OCI-LY3 (cell line): ENCODE results near the gene PRSS50.

Source experiments
- H2AFZ ChIP-seq: fragments of 200-600, 300-600 bp; shearing (Covaris generic); 2 replicates; pipeline ENCODE4 v1.6.0; 2014; ENCODE audit warnings: antibody characterized with exemption, low read depth, low read length
- H3K27ac ChIP-seq: fragments of 200-600, 300-600 bp; sonication (generic); 2 replicates; pipeline ENCODE4 v1.5.1; 2014; ENCODE audit warnings: mild to moderate bottlenecking, low read length, moderate library complexity, mixed read lengths
- H3K27me3 ChIP-seq: fragments of 200-600, 300-600 bp; sonication (generic); 2 replicates; pipeline ENCODE4 v1.6.1; 2014; ENCODE audit warnings: low read depth, low read length, mixed read lengths
- H3K36me3 ChIP-seq: fragments of 200-600, 300-600 bp; sonication (generic); replicated peaks from 2 replicates; pipeline ENCODE3; 2014; ENCODE audit warnings: low read depth, low read length, mixed read lengths
- H3K4me1 ChIP-seq: fragments of 300-600, 200-600 bp; sonication (generic); 2 replicates; pipeline ENCODE4 v1.6.1; 2014; ENCODE audit warnings: low read length, mixed read lengths
- H3K4me2 ChIP-seq: fragments of 200-600, 300-600 bp; sonication (generic); 2 replicates; pipeline ENCODE4 v1.6.1; 2014; ENCODE audit warnings: low read length, mixed read lengths
- H3K4me3 ChIP-seq: fragments of 300-600, 200-600 bp; sonication (generic); 2 replicates; pipeline ENCODE4 v1.5.1; 2014; ENCODE audit warnings: antibody characterized with exemption, mild to moderate bottlenecking, low read length, moderate library complexity
- H3K79me2 ChIP-seq: fragments of 300-600, 200-600 bp; shearing (Covaris generic); 2 replicates; pipeline ENCODE4 v1.6.1; 2014; ENCODE audit warnings: mild to moderate bottlenecking, low read length, mixed read lengths
- H3K9ac ChIP-seq: fragments of 300-600, 200-600 bp; shearing (Covaris generic); 2 replicates; pipeline ENCODE4 v1.6.0; 2014; ENCODE audit warnings: mild to moderate bottlenecking, low read length, moderate library complexity
- H3K9me3 ChIP-seq: fragments of 200-600, 300-600 bp; shearing (Covaris generic); 2 replicates; pipeline ENCODE4 v1.6.1; 2014; ENCODE audit warnings: low read length, mixed read lengths; ENCODE audit not compliant: insufficient read depth
- H4K20me1 ChIP-seq: fragments of 200-600, 300-600 bp; sonication (generic); 2 replicates; pipeline ENCODE4 v1.6.1; 2016; ENCODE audit warnings: low read length, mixed read lengths; ENCODE audit not compliant: insufficient read depth
- EZH2phosphoT487 ChIP-seq: fragments of 200-600 bp; shearing (Covaris generic); IDR thresholded peaks from 2 replicates; pipeline ENCODE4 v1.6.1; 2018; ENCODE audit warnings: antibody characterized with exemption, mixed run types, low read depth
- TF ChIP-seq, protein P1 (sequence below): fragments of 200-600, 300-600 bp; sonication (generic); IDR thresholded peaks from 2 replicates; pipeline ENCODE4 v1.5.1; 2014; ENCODE audit warnings: antibody characterized with exemption, low read length, low read depth

Gene PRSS50

DNA sequence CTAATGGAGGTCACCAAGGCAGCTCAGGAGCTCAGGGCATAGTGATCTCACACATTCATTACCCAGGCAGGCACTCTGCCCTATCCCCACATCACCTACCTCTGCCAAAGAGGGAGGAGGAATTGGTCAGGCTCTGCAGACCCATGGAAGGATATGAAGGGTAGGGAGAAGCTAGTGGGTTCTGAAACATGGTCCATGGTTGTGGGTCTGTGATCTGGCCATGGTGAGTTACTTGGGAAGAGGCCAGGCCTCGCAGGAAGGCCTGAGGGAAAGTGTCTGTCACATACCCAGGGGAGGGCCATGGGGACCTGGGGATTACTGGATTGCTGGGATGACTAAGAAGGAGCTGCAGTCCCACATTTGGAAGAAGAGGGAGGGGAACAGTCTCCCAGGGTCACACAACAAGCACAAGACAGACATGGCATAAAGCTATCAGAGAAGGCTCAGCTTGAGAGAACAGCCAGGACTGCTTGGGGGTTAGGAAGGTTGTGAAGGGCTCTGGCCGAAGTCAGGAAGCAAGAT lies 1.4 kb upstream of the PRSS50 start:
- peaks cover 21% of the 10 kb centered on the region; the same call in 1 of the 2 replicates for H3K27me3 ChIP-seq
- no peaks in the 10 kb centered on the region for H3K9me3 ChIP-seq
- H3K4me1 ChIP-seq: peaks cover 4% of the 10 kb centered on the region
- no peaks in the 10 kb centered on the region for H4K20me1 ChIP-seq
- no peak overlapping the region for H3K4me2 ChIP-seq
- H2AFZ ChIP-seq: no peak overlapping the region
- H3K27ac ChIP-seq: no peak overlapping the region
- H3K9ac ChIP-seq: no peak overlapping the region
- H3K79me2 ChIP-seq: no peaks in the 10 kb centered on the region
- no peaks in the 10 kb centered on the region for H3K36me3 ChIP-seq
- no peak overlapping the region for H3K4me3 ChIP-seq
- TF ChIP-seq, protein P1, sequence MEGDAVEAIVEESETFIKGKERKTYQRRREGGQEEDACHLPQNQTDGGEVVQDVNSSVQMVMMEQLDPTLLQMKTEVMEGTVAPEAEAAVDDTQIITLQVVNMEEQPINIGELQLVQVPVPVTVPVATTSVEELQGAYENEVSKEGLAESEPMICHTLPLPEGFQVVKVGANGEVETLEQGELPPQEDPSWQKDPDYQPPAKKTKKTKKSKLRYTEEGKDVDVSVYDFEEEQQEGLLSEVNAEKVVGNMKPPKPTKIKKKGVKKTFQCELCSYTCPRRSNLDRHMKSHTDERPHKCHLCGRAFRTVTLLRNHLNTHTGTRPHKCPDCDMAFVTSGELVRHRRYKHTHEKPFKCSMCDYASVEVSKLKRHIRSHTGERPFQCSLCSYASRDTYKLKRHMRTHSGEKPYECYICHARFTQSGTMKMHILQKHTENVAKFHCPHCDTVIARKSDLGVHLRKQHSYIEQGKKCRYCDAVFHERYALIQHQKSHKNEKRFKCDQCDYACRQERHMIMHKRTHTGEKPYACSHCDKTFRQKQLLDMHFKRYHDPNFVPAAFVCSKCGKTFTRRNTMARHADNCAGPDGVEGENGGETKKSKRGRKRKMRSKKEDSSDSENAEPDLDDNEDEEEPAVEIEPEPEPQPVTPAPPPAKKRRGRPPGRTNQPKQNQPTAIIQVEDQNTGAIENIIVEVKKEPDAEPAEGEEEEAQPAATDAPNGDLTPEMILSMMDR: no peak
- no peak for TF ChIP-seq EZH2phosphoT487

DNA sequence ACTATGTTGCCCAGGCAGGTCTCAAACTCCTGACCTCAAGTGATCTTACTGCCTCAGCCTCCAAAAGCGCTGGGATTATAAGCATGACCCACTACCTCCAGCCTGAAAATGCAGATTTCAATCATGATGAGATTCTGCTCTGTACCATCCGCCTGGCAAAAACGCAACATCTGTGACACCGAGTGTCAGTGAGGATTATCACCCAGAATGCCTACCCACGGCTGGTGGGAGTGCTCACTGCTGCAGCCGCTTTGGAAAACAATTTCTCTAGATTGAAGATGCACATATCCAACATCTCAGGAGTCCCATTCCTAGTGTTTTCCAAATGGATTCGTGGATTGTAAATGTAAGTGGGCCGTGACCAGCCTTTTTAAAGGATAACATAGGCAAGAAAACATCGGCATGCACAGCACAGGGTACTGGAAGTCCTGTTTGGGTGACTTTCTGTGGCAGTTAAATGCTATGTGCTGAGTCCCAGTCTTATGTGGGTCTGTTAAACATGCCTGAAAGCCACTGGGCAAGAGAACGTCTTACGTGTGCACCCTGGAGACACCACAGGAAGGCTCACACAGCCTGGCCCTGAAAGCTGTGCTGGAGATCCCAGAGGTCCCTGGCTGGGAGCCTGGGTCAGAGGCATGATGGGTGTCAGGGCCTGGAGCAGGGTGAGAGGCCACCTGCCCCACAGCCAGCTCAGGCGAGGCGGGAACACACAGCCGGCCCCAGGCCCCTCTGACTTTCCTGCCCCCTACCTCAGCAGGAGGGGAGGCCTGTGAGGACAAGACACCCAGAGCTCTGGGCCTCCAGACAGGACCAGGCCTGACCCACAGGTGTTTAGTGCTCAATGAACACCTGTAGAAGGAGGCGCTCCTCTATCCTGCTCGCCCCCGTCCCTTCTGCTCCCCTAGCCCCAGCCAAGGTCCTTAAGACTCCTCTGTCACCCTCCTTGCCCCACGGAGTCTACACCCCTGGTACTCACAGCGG lies 918 bp downstream of the PRSS50 start:
- no peaks in the 10 kb centered on the region for H3K36me3 ChIP-seq
- H3K4me1 ChIP-seq: peaks cover 11% of the 10 kb centered on the region
- H3K9ac ChIP-seq: no peak overlapping the region
- no peak overlapping the region for H2AFZ ChIP-seq
- H3K9me3 ChIP-seq: no peaks in the 10 kb centered on the region
- no peak for TF ChIP-seq EZH2phosphoT487
- TF ChIP-seq, protein P1: no peak
- no peaks in the 10 kb centered on the region for H3K79me2 ChIP-seq
- peaks cover 21% of the 10 kb centered on the region; the same call in 1 of the 2 replicates for H3K27me3 ChIP-seq
- no peak overlapping the region for H3K4me2 ChIP-seq
- no peaks in the 10 kb centered on the region for H4K20me1 ChIP-seq
- H3K27ac ChIP-seq: no peak overlapping the region
- H3K4me3 ChIP-seq: no peak overlapping the region

DNA sequence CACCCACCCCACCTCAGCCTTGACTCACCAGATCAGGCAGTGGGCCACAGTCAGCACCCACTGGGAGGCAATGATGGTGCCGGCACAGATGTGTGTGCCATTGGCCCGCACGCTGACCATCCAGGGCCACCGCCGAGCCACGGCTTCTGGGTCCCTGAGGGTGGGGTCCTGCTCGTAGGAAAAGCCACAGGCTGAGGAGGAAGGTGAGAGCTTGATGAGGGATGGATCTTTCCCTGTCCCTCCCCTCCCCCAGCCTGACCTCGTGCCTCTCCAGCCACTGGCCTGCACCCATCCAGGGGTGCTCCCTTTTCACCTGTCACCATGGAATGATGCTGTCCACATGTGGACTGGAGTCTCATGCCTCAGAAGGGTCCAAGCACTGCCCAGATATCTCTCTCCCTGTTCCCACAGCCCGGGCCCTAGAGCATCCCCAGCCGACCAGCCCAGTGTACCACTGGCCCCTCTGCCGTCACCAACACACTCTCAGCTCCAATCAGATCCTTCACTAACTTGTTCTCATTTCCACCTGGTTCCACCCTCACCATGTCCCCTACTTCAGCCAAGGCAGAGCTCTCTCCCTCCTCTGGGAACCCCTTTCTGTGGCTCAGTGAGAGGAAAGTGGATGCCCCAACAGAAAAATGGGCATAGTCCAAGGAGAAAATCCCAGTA lies 2.0 kb downstream of the PRSS50 start:
- Histone ChIP-seq H3K27me3 (peaks cover 16% of the 10 kb centered on the region; the same call in 1 of the 2 replicates), H3K36me3 (no peaks in the 10 kb centered on the region), H3K79me2 (no peaks in the 10 kb centered on the region), H3K9me3 (no peaks in the 10 kb centered on the region), H3K4me3 (no peak overlapping the region), H3K27ac (no peak overlapping the region), H4K20me1 (no peaks in the 10 kb centered on the region), H3K4me2 (no peak overlapping the region), H2AFZ (no peak overlapping the region), H3K4me1 (peaks cover 11% of the 10 kb centered on the region), H3K9ac (no peak overlapping the region)
- TF ChIP-seq EZH2phosphoT487: no peak
- TF ChIP-seq, protein P1: no peak
